Rectal smooth muscle tissue (tissue), 1 donor: ENCODE measurements around the gene HOXC10.
A peak's percentile ranks its signal among the peaks of the same experiment; 100 is the strongest.

Source experiments
- H3K27ac ChIP-seq: one replicate; pipeline ENCODE4 v1.7.0; 2013; ENCODE audit warnings: low read depth, low read length, inconsistent platforms
- H3K27me3 ChIP-seq: one replicate; pipeline ENCODE4 v1.7.0; 2013; ENCODE audit warnings: low read length; ENCODE audit not compliant: control insufficient read depth, insufficient read depth
- H3K36me3 ChIP-seq: one replicate; pipeline ENCODE4 v1.7.0; 2013; ENCODE audit warnings: low read length; ENCODE audit not compliant: control insufficient read depth, insufficient read depth
- H3K4me1 ChIP-seq: one replicate; pipeline ENCODE4 v1.7.0; 2013; ENCODE audit warnings: low read length; ENCODE audit not compliant: control insufficient read depth, insufficient read depth
- H3K4me3 ChIP-seq: one replicate; pipeline ENCODE4 v1.7.0; 2013; ENCODE audit warnings: low read length
- H3K9ac ChIP-seq: one replicate; pipeline ENCODE4 v1.7.0; 2013; ENCODE audit warnings: low read length

HOXC10 gene

GRCh38 chr12:54029529-54030441 lies 44.8 kb downstream of the HOXC10 start:
- Histone ChIP-seq H3K4me3 (no peak overlapping the region), H3K4me1 (no peaks in the 10 kb centered on the region), H3K9ac (no peak overlapping the region), H3K27ac (no peak overlapping the region), H3K36me3 (no peaks in the 10 kb centered on the region), H3K27me3 (peaks cover 57% of the 10 kb centered on the region)

- Histone ChIP-seq H3K27ac (no peak overlapping the region), H3K4me3 (no peak overlapping the region), H3K27me3 (peaks cover 60% of the 10 kb centered on the region), H3K4me1 (no peaks in the 10 kb centered on the region), H3K9ac (no peak overlapping the region), H3K36me3 (no peaks in the 10 kb centered on the region)
Observed at GRCh38 chr12:54030442-54030801, 45.5 kb downstream of the HOXC10 start.

DNA sequence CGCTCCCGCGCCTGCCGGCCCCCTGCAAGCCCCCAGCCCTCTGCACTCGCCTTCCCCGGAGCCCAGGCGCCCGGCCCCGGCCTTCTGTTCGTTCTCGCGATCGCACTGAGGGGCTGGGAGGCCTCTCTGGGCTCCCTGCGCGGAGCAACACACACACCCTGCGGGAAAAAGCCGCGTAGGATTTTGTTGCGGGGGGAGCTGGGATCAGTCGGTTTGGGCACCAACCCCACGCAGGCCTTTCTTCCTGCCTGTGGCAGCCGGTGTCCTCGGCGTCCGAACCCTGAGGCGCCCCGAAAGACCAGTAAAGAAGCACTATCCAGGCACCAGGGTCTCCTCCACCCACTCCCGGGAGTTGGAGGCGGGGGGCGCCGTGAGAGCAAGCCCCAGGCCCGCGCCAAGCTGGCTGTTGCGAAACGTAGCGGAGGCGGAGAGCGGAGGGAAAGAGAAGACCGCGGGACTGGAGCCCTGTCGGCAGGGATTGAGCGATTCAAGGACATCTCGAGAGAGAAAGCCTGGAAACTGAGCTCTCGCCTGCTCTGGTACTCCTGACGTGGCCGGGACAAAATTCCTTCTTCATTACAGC lies 46.0 kb downstream of the HOXC10 start:
- peaks cover 60% of the 10 kb centered on the region for H3K27me3 ChIP-seq
- H3K4me1 ChIP-seq: no peaks in the 10 kb centered on the region
- no peak overlapping the region for H3K9ac ChIP-seq
- no peak overlapping the region for H3K27ac ChIP-seq
- H3K36me3 ChIP-seq: no peaks in the 10 kb centered on the region
- peak overlapping the region; percentile 1 for H3K4me3 ChIP-seq

DNA sequence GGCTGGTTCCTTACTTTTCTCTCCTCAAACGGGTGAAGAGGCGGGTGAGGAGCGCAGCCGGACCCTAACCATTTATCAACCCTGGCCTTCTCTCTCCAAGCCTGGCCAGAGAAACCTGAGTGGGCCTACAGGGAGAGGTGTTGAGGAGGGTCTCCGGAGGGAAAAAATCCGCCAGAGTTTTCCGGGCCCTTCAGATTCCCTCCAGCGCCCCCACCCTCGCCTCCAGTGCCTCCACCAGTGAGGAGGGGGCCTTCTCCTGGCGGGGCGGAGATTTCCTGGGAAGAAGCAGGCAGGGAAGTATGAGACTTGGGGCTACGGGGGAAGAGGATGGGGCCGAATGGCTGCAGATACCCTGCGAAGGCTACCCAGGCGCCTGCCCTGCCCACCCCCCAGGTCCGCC lies 46.5 kb downstream of the HOXC10 start:
- no peaks in the 10 kb centered on the region for H3K36me3 ChIP-seq
- no peak overlapping the region for H3K27ac ChIP-seq
- H3K4me1 ChIP-seq: no peaks in the 10 kb centered on the region
- H3K4me3 ChIP-seq: peak overlapping the region; percentile 1
- no peak overlapping the region for H3K9ac ChIP-seq
- peaks cover 58% of the 10 kb centered on the region for H3K27me3 ChIP-seq

DNA sequence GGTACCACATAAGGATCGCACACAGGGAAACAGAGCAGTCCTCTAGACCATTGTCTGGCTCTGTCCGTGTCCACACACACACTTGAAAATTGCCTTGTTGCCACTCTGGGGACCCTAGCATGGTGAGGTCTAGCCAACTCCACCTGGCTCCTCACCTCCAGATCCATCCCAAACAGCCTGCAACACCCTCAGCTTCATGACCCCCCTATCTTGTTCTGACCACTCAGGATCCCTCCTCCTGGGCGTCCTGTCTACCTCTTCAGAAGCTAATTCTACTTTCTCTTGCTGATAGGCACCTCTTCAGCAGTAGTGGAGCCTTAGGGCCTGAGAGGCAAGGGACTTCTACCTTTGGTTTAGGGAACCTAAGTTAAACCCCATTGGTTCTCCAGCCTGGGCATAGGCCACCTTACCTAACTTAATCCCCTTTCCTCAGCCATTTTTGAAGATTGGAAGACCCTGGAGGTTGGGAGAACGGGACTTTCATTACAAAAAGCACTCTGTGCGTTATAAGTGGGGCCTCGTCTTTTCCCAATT lies 47.2 kb downstream of the HOXC10 start:
- H3K4me3 ChIP-seq: no peak overlapping the region
- H3K27ac ChIP-seq: no peak overlapping the region
- H3K4me1 ChIP-seq: no peaks in the 10 kb centered on the region

DNA sequence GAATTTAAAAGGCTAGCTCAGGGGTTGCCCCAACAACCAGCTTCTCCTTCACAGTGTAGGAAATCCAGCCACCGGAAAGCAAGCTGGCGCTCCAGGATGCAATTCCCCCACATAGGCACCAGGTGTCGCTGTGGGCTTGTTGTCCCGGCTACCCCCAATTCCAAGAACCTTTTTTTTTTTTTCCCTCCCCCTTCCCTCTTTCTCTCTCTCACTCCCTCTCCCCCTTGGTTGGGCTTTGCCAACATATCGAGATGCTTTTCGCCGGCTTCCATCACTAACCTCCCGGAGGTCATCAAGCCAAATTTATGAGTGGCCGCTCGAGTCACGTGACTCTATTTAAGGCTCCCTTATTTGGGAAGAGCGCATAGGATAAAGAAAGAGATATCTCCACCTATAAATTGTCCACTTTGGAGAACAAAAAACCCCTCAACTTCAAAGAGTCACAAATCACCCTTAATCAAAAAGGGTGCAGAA lies 47.7 kb downstream of the HOXC10 start, which contains the start of gene HOXC5:
TSS of gene HOXC5 (plus strand) at position 424 of the 474 bp plus-strand sequence. CDS start 73 bp downstream, outside the sequence.
- no peak within 1 kb of the TSS for H3K9ac ChIP-seq
- H3K36me3 ChIP-seq: no peaks in the 10 kb centered on the region
- no peak within 1 kb of the TSS for H3K27ac ChIP-seq
- peaks cover 50% of the 10 kb centered on the region for H3K27me3 ChIP-seq
- H3K4me3 ChIP-seq: peak within 1 kb of the TSS; percentile 53
- H3K4me1 ChIP-seq: no peaks in the 10 kb centered on the region

More for the DNA sequence above, 47.2 kb downstream of the HOXC10 start:
- peaks cover 55% of the 10 kb centered on the region for H3K27me3 ChIP-seq
- H3K9ac ChIP-seq: no peak overlapping the region
- no peaks in the 10 kb centered on the region for H3K36me3 ChIP-seq

DNA sequence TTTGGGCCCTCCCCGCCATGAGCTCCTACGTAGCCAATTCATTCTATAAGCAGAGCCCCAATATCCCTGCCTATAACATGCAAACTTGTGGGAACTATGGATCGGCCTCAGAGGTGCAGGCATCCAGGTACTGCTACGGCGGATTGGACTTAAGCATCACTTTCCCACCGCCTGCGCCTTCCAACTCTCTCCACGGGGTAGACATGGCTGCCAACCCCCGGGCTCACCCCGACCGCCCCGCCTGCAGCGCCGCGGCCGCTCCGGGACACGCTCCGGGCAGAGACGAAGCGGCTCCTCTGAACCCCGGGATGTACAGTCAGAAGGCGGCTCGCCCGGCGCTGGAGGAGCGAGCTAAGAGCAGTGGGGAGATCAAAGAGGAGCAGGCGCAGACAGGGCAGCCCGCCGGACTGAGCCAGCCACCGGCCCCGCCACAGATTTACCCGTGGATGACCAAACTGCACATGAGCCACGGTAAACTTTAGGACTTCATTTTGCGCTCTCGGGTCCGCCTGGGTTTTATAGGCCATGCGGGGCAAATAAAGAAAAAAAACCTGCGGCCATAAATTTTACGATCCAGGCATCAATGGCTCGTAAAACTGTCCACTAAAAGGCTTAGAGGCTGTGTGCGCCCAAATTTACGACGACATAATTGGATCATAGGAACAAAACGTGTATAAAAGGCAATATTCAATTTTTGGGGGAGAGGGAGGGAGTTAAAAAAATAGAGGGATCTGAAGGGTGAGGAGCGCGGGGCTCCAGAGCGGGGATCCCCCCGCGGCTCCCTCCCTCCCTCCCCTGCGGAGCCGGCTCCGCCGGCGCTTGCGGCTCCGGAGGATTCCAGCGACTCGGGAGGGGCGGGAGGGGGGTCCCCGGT lies 48.4 kb downstream of the HOXC10 start:
- Histone ChIP-seq H3K27me3 (peaks cover 45% of the 10 kb centered on the region), H3K9ac (no peak overlapping the region), H3K4me3 (peak overlapping the region; percentile 53), H3K4me1 (no peaks in the 10 kb centered on the region), H3K36me3 (no peaks in the 10 kb centered on the region), H3K27ac (no peak overlapping the region)

DNA sequence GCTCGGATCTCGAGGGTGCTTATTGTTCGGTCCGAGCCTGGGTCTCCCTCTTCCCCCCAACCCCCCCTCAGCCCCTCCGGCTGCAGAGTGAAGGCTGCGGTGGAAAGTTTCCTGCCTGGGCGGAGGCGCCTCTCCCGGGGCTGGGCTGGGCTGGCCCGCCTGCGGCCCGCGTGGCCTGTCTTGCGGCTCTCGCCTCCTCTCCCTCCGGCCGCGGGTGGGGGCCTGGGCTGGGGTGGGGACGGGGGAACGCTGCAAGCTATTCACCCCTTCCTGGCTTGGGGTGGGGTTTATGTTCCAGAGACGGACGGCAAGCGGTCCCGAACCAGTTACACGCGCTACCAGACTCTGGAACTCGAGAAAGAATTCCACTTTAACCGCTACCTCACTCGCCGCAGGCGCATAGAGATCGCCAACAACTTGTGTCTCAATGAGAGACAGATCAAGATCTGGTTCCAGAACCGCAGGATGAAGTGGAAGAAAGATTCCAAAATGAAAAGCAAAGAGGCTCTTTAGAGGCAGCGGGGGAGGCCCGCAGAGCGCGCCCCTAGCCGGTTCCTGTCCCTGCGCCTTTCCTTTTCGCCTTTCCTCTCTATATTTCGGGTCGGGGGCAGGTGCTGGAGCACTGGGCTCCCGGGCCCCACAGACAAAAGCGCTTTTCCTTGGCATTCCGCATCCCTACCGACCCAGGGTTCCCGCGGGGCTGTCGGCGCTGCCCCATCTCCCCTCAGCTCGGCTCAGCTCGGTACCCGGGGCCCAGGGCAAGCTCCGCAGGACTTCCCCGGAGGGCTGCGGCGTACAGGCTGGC lies 49.2 kb downstream of the HOXC10 start:
- Histone ChIP-seq H3K4me1 (no peaks in the 10 kb centered on the region), H3K27ac (no peak overlapping the region)

GRCh38 chr12:54034785-54035310 lies 49.9 kb downstream of the HOXC10 start:
- Histone ChIP-seq H3K9ac (no peak overlapping the region), H3K27ac (no peak overlapping the region), H3K27me3 (peaks cover 44% of the 10 kb centered on the region), H3K4me3 (no peak overlapping the region), H3K36me3 (no peaks in the 10 kb centered on the region), H3K4me1 (no peaks in the 10 kb centered on the region)

More for the DNA sequence above, 49.2 kb downstream of the HOXC10 start:
- Histone ChIP-seq H3K27me3 (peaks cover 44% of the 10 kb centered on the region), H3K36me3 (no peaks in the 10 kb centered on the region), H3K9ac (no peak overlapping the region), H3K4me3 (peak overlapping the region; percentile 18)

- Histone ChIP-seq H3K4me3 (no peak overlapping the region), H3K4me1 (no peaks in the 10 kb centered on the region), H3K9ac (no peak overlapping the region), H3K36me3 (no peaks in the 10 kb centered on the region), H3K27ac (no peak overlapping the region), H3K27me3 (peaks cover 42% of the 10 kb centered on the region)
Observed at GRCh38 chr12:54035568-54036264, 50.8 kb downstream of the HOXC10 start.
